ENCODE results near the gene EXD3.

Gene EXD3

GRCh38 chr9:137462396-137462985 is 39.5 kb upstream of the EXD3 start:
- H2AK5ac ChIP-seq (ENCODE audit: low read depth, low read length) = peak overlapping the region; percentile 84
- H3K18ac ChIP-seq (ENCODE audit: low read length) = peak overlapping the region; percentile 57
- H2BK5ac ChIP-seq (ENCODE audit: low read length) = peak overlapping the region; percentile 53
- H3K4me2 ChIP-seq (ENCODE audit: insufficient read depth, low read length, poor library complexity, severe bottlenecking) = no peak overlapping the region
- H4K8ac ChIP-seq (ENCODE audit: low read depth, low read length) = peak overlapping the region; percentile 65
- H2AFZ ChIP-seq (ENCODE audit: low read length) = no peak overlapping the region
- peaks cover 11% of the 10 kb centered on the region for H3K79me1 ChIP-seq (ENCODE audit: low read depth, low read length)
- peak overlapping the region; percentile 89 for H3K14ac ChIP-seq (ENCODE audit: low read length)
- H3K4me1 ChIP-seq (ENCODE audit: control insufficient read depth in 2 of 2, insufficient read depth in 1 of 2, low read depth in 1 of 2, low read length in 2 of 2) = peaks cover 10 to 11% of the 10 kb centered on the region in 2 donors
- H3K27me3 ChIP-seq (ENCODE audit: control insufficient read depth in 3 of 3, insufficient read depth in 3 of 3, low read depth in 1 of 3, low read length in 3 of 3) = peaks cover 0 to 6% (median 0%) of the 10 kb centered on the region in 3 experiments
- H3K4ac ChIP-seq (ENCODE audit: low read length) = no peak overlapping the region
- no peak overlapping the region for H2BK120ac ChIP-seq (ENCODE audit: low read depth, low read length)
- H3K36me3 ChIP-seq (replicated peaks in 1 of 2; ENCODE audit: control insufficient read depth in 2 of 2, insufficient read depth in 2 of 2, low read length in 2 of 2) = peaks cover 0 to 4% of the 10 kb centered on the region in 2 donors
- peak overlapping the region; percentile 10 for H2BK12ac ChIP-seq (ENCODE audit: low read length)
- DNase-seq (ENCODE audit: low spot score) = no peak
- H2BK15ac ChIP-seq (ENCODE audit: low read length) = no peak overlapping the region
- no peak overlapping the region for H3K9ac ChIP-seq (ENCODE audit: low read depth, low read length, poor library complexity)
- no CpG with 5 or more reads among the region's 25 CpGs for WGBS, 2 donors (ENCODE audit: extremely low coverage in 2 of 2, insufficient read length in 2 of 2, insufficient replicate concordance in 1 of 2)
- peak overlapping the region; percentile 93 for H3K23ac ChIP-seq (ENCODE audit: low read depth, low read length, poor library complexity)
- no peak overlapping the region for H3K4me3 ChIP-seq (ENCODE audit: low read length in 2 of 2)
- no peak overlapping the region for H4K91ac ChIP-seq (ENCODE audit: low read depth, low read length, poor library complexity)
- no peak overlapping the region for H3K27ac ChIP-seq (replicated peaks; ENCODE audit: low read length)
- peaks cover 0 to 2% of the 10 kb centered on the region in 2 donors for H3K9me3 ChIP-seq (replicated peaks in 1 of 2; ENCODE audit: control insufficient read depth in 2 of 2, insufficient read depth in 1 of 2, low read depth in 1 of 2, low read length in 2 of 2)

- Histone ChIP-seq H3K9ac (ENCODE audit: low read depth, low read length, poor library complexity) (peak overlapping the region; percentile 30), H2BK120ac (ENCODE audit: low read depth, low read length) (no peak overlapping the region), H4K8ac (ENCODE audit: low read depth, low read length) (no peak overlapping the region), H3K4ac (ENCODE audit: low read length) (no peak overlapping the region), H2BK15ac (ENCODE audit: low read length) (peak overlapping the region; percentile 100), H3K4me1 (ENCODE audit: control insufficient read depth in 2 of 2, insufficient read depth in 1 of 2, low read depth in 1 of 2, low read length in 2 of 2) (peaks cover 10 to 11% of the 10 kb centered on the region in 2 donors), H3K9me3 (replicated peaks in 1 of 2; ENCODE audit: control insufficient read depth in 2 of 2, insufficient read depth in 1 of 2, low read depth in 1 of 2, low read length in 2 of 2) (peaks cover 0 to 2% of the 10 kb centered on the region in 2 donors), H3K23ac (ENCODE audit: low read depth, low read length, poor library complexity) (peak overlapping the region; percentile 93), H4K91ac (ENCODE audit: low read depth, low read length, poor library complexity) (no peak overlapping the region), H2BK5ac (ENCODE audit: low read length) (peak overlapping the region; percentile 53), H3K27ac (replicated peaks; ENCODE audit: low read length) (no peak overlapping the region), H3K14ac (ENCODE audit: low read length) (no peak overlapping the region), H2AK5ac (ENCODE audit: low read depth, low read length) (peak overlapping the region; percentile 84), H3K79me1 (ENCODE audit: low read depth, low read length) (peaks cover 14% of the 10 kb centered on the region), H3K36me3 (replicated peaks in 1 of 2; ENCODE audit: control insufficient read depth in 2 of 2, insufficient read depth in 2 of 2, low read length in 2 of 2) (peaks cover 6 to 11% of the 10 kb centered on the region in 2 donors), H3K4me3 (ENCODE audit: low read length in 2 of 2) (no peak overlapping the region), H2AFZ (ENCODE audit: low read length) (peak overlapping the region; percentile 49), H2BK12ac (ENCODE audit: low read length) (peak overlapping the region; percentile 58), H3K27me3 (ENCODE audit: control insufficient read depth in 3 of 3, insufficient read depth in 3 of 3, low read depth in 1 of 3, low read length in 3 of 3) (peaks cover 0 to 6% (median 0%) of the 10 kb centered on the region in 3 experiments), H3K18ac (ENCODE audit: low read length) (peak overlapping the region; percentile 80), H3K4me2 (ENCODE audit: insufficient read depth, low read length, poor library complexity, severe bottlenecking) (peak overlapping the region; percentile 33)
- DNase-seq (ENCODE audit: low spot score) = no peak
- no CpG with 5 or more reads among the region's 52 CpGs for WGBS, 2 donors (ENCODE audit: extremely low coverage in 2 of 2, insufficient read length in 2 of 2, insufficient replicate concordance in 1 of 2)
Measured at GRCh38 chr9:137461663-137462395, 38.9 kb upstream of the EXD3 start.

GRCh38 chr9:137461316-137461662 is 38.3 kb upstream of the EXD3 start:
- H3K4me1 ChIP-seq (ENCODE audit: control insufficient read depth in 2 of 2, insufficient read depth in 1 of 2, low read depth in 1 of 2, low read length in 2 of 2) = peaks cover 10 to 11% of the 10 kb centered on the region in 2 donors
- H3K23ac ChIP-seq (ENCODE audit: low read depth, low read length, poor library complexity) = peak overlapping the region; percentile 93
- H3K36me3 ChIP-seq (replicated peaks in 1 of 2; ENCODE audit: control insufficient read depth in 2 of 2, insufficient read depth in 2 of 2, low read length in 2 of 2) = peaks cover 10 to 16% of the 10 kb centered on the region in 2 donors
- peak overlapping the region; percentile 90 for H2AK5ac ChIP-seq (ENCODE audit: low read depth, low read length)
- H3K4me2 ChIP-seq (ENCODE audit: insufficient read depth, low read length, poor library complexity, severe bottlenecking) = peak overlapping the region; percentile 33
- H2BK12ac ChIP-seq (ENCODE audit: low read length) = peak overlapping the region; percentile 58
- H3K4me3 ChIP-seq (ENCODE audit: low read length in 2 of 2) = no peak overlapping the region
- peak overlapping the region; percentile 100 for H2BK15ac ChIP-seq (ENCODE audit: low read length)
- H2BK120ac ChIP-seq (ENCODE audit: low read depth, low read length) = no peak overlapping the region
- WGBS, 2 donors (ENCODE audit: extremely low coverage in 2 of 2, insufficient read length in 2 of 2, insufficient replicate concordance in 1 of 2) = no CpG with 5 or more reads among the region's 21 CpGs
- no peak overlapping the region for H3K4ac ChIP-seq (ENCODE audit: low read length)
- peaks cover 0 to 2% of the 10 kb centered on the region in 2 donors for H3K9me3 ChIP-seq (replicated peaks in 1 of 2; ENCODE audit: control insufficient read depth in 2 of 2, insufficient read depth in 1 of 2, low read depth in 1 of 2, low read length in 2 of 2)
- H3K18ac ChIP-seq (ENCODE audit: low read length) = peak overlapping the region; percentile 71
- no peak for DNase-seq (ENCODE audit: low spot score)
- H3K27me3 ChIP-seq (ENCODE audit: control insufficient read depth in 3 of 3, insufficient read depth in 3 of 3, low read depth in 1 of 3, low read length in 3 of 3) = peaks cover 0 to 6% (median 0%) of the 10 kb centered on the region in 3 experiments
- peak overlapping the region; percentile 21 for H3K9ac ChIP-seq (ENCODE audit: low read depth, low read length, poor library complexity)
- H3K14ac ChIP-seq (ENCODE audit: low read length) = no peak overlapping the region
- H3K79me1 ChIP-seq (ENCODE audit: low read depth, low read length) = peaks cover 15% of the 10 kb centered on the region
- no peak overlapping the region for H2BK5ac ChIP-seq (ENCODE audit: low read length)
- H4K91ac ChIP-seq (ENCODE audit: low read depth, low read length, poor library complexity) = no peak overlapping the region
- no peak overlapping the region for H3K27ac ChIP-seq (replicated peaks; ENCODE audit: low read length)
- H2AFZ ChIP-seq (ENCODE audit: low read length) = no peak overlapping the region
- no peak overlapping the region for H4K8ac ChIP-seq (ENCODE audit: low read depth, low read length)
